HEK293 (cell line): ENCODE data around the gene FAM110A.
A peak's percentile ranks its signal among the peaks of the same experiment; 100 is the strongest.

Experiments
- CTCF ChIA-PET: fragments of 350-600 bp; formaldehyde crosslinking; extraction: SDS; loops from one replicate; lab custom pipeline; 2021; ENCODE audit warnings: antibody characterized with exemption; lab: Yijun Ruan, JAX
- POLR2A ChIA-PET: fragments of 300-600 bp; formaldehyde crosslinking; extraction: SDS; loops from one replicate; lab custom pipeline; 2020; ENCODE audit warnings: antibody characterized with exemption, inconsistent platforms; lab: Yijun Ruan, JAX
- H3K27ac ChIP-seq: fragments of 200-500 bp; sonication (Bioruptor generic); 2 replicates; pipeline ENCODE4 v1.5.1; 2014; ENCODE audit warnings: low read depth, low read length, control low read depth, inconsistent platforms; ENCODE audit errors: extremely low read depth
- H3K36me3 ChIP-seq, 2 experiments: fragments of 200-500 bp in 1 of 2; sonication (Bioruptor generic) in 1 of 2; 1 replicate in 1 of 2; 2 replicates in 1 of 2; pipeline ENCODE4 v1.5.1; 2014 to 2017; ENCODE audit warnings: inconsistent platforms in 2 of 2, low read length in 2 of 2; ENCODE audit not compliant: control insufficient read depth in 2 of 2, insufficient read depth in 1 of 2
- H3K4me1 ChIP-seq: fragments of 200-500 bp; sonication (Bioruptor generic); 2 replicates; pipeline ENCODE4 v1.5.1; 2014; ENCODE audit warnings: mild to moderate bottlenecking, low read length, inconsistent platforms; ENCODE audit not compliant: control insufficient read depth, insufficient read depth
- H3K4me3 ChIP-seq: 2 replicates; pipeline ENCODE4 v1.5.1; 2011; ENCODE audit warnings: low read depth, mild to moderate bottlenecking, control low read depth, low read length, moderate library complexity
- H3K9me3 ChIP-seq: fragments of 200-500 bp; sonication (Bioruptor generic); 2 replicates; pipeline ENCODE4 v1.5.1; 2014; ENCODE audit warnings: low read depth, low read length, inconsistent platforms; ENCODE audit not compliant: control insufficient read depth, insufficient read depth
- ATF2 ChIP-seq: fragments of 450-650 bp; formaldehyde crosslinking; IDR thresholded peaks from 2 replicates; pipeline ENCODE4 v1.5.1; 2016; ENCODE audit warnings: missing biosample characterization, missing genetic modification characterization, low read depth
- EGR2 ChIP-seq: fragments of 450-650 bp; formaldehyde crosslinking; IDR thresholded peaks from 2 replicates; pipeline ENCODE4 v1.5.1; 2016; ENCODE audit warnings: low read depth, missing biosample characterization, missing genetic modification characterization
- GLI4 ChIP-seq: fragments of 450-650 bp; formaldehyde crosslinking; IDR thresholded peaks from 2 replicates; pipeline ENCODE4 v1.5.1; 2016; ENCODE audit warnings: missing biosample characterization, missing genetic modification characterization
- IKZF3 ChIP-seq: fragments of 450-650 bp; IDR thresholded peaks from 2 replicates; pipeline ENCODE4 v1.5.0; 2018; ENCODE audit warnings: missing biosample characterization, mild to moderate bottlenecking, missing genetic modification characterization, moderate library complexity
- MZF1 ChIP-seq: fragments of 450-650 bp; formaldehyde crosslinking; IDR thresholded peaks from 2 replicates; pipeline ENCODE4 v1.5.1; 2017; ENCODE audit warnings: missing biosample characterization, missing genetic modification characterization, borderline replicate concordance
- TCF7L2 ChIP-seq: IDR thresholded peaks from 2 replicates; pipeline ENCODE4 v1.6.1; 2011; ENCODE audit warnings: low read depth, mild to moderate bottlenecking, inconsistent platforms, low read length, moderate library complexity, borderline replicate concordance
- ZBTB20 ChIP-seq: fragments of 450-650 bp; formaldehyde crosslinking; IDR thresholded peaks from 2 replicates; pipeline ENCODE4 v1.5.1; 2016; ENCODE audit warnings: missing biosample characterization, missing genetic modification characterization
- ZBTB44 ChIP-seq: fragments of 450-650 bp; IDR thresholded peaks from 2 replicates; pipeline ENCODE4 v1.5.1; 2018; ENCODE audit warnings: missing biosample characterization, mild to moderate bottlenecking, missing genetic modification characterization
- ZBTB48 ChIP-seq: fragments of 450-650 bp; formaldehyde crosslinking; IDR thresholded peaks from 2 replicates; pipeline ENCODE4 v1.5.1; 2016; ENCODE audit warnings: missing biosample characterization, missing genetic modification characterization
- ZFP37 ChIP-seq: fragments of 450-650 bp; formaldehyde crosslinking; IDR thresholded peaks from 2 replicates; pipeline ENCODE4 v1.5.1; 2016; ENCODE audit warnings: missing biosample characterization, missing genetic modification characterization
- ZNF114 ChIP-seq: fragments of 450-650 bp; formaldehyde crosslinking; IDR thresholded peaks from 2 replicates; pipeline ENCODE4 v1.5.0; 2017; ENCODE audit warnings: missing biosample characterization, missing genetic modification characterization
- ZNF138 ChIP-seq: fragments of 450-650 bp; formaldehyde crosslinking; IDR thresholded peaks from 2 replicates; pipeline ENCODE4 v1.5.1; 2016; ENCODE audit warnings: missing biosample characterization, missing genetic modification characterization, borderline replicate concordance
- ZNF223 ChIP-seq: fragments of 450-650 bp; formaldehyde crosslinking; IDR thresholded peaks from 2 replicates; pipeline ENCODE4 v1.5.1; 2016; ENCODE audit warnings: missing biosample characterization, missing genetic modification characterization
- ZNF366 ChIP-seq: fragments of 450-650 bp; formaldehyde crosslinking; conservative IDR thresholded peaks from 2 replicates; pipeline ENCODE4 v1.5.1; 2016; ENCODE audit warnings: missing biosample characterization, missing genetic modification characterization
- ZNF433 ChIP-seq: fragments of 450-650 bp; formaldehyde crosslinking; IDR thresholded peaks from 2 replicates; pipeline ENCODE4 v1.5.1; 2016; ENCODE audit warnings: missing biosample characterization, missing genetic modification characterization, low read depth
- ZNF488 ChIP-seq: fragments of 450-650 bp; formaldehyde crosslinking; IDR thresholded peaks from 2 replicates; pipeline ENCODE4 v1.5.1; 2016; ENCODE audit warnings: missing biosample characterization, missing genetic modification characterization
- ZNF585B ChIP-seq: fragments of 450-650 bp; formaldehyde crosslinking; IDR thresholded peaks from 2 replicates; pipeline ENCODE4 v1.5.1; 2016; ENCODE audit warnings: missing biosample characterization, missing genetic modification characterization
- ZNF792 ChIP-seq: fragments of 450-650 bp; formaldehyde crosslinking; IDR thresholded peaks from 2 replicates; pipeline ENCODE4 v1.5.1; 2016; ENCODE audit warnings: missing biosample characterization, missing genetic modification characterization
- TF ChIP-seq, protein P1 (sequence below): fragments of 450-650 bp; formaldehyde crosslinking; IDR thresholded peaks from 2 replicates; pipeline ENCODE4 v1.5.1; 2016; ENCODE audit warnings: missing biosample characterization, missing genetic modification characterization

Gene FAM110A

GRCh38 chr20:831956-832355 is 1.6 kb upstream of the FAM110A start:
- ChIA-PET CTCF (interaction anchor here (0.6 to 3.5 kb wide), 4 partner anchors 13 to 355 kb away, joined by 3 to 21 read pairs (median 7); no protein-coding TSS in a partner anchor), POLR2A (no interaction called here)

GRCh38 chr20:833121-833449 is 430 bp upstream of the FAM110A start:
- TF ChIP-seq ZNF223 (tag by site-specific recombination) (no peak), ZBTB20 (peak; percentile 36; the same call in 1 of the 2 replicates)
- TF ChIP-seq, protein P1, sequence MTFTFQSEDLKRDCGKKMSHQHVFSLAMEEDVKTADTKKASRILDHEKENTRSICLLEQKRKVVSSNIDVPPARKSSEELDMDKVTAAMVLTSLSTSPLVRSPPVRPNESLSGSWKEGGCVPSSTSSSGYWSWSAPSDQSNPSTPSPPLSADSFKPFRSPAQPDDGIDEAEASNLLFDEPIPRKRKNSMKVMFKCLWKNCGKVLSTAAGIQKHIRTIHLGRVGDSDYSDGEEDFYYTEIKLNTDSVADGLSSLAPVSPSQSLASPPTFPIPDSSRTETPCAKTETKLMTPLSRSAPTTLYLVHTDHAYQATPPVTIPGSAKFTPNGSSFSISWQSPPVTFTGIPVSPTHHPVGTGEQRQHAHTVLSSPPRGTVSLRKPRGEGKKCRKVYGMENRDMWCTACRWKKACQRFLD (tag by site-specific recombination), result no peak
- ChIA-PET POLR2A (interaction anchor here (0.8 to 1.9 kb wide), 5 partner anchors 9 to 433 kb away, joined by 3 to 13 read pairs (median 4); partner anchors contain the start of gene SNPH), CTCF (interaction anchor here (0.6 to 3.5 kb wide), 7 partner anchors 14 to 1692 kb away, joined by 3 to 21 read pairs (median 4); no protein-coding TSS in a partner anchor)

More at GRCh38 chr20:831956-832355, 1.6 kb upstream of the FAM110A start:
- H3K9me3 ChIP-seq, result no peaks in the 10 kb centered on the region
- H3K27ac ChIP-seq, result no peak overlapping the region
- no peaks in the 10 kb centered on the region for H3K36me3 ChIP-seq
- no peak overlapping the region for H3K4me3 ChIP-seq
- H3K4me1 ChIP-seq, result peaks cover 3% of the 10 kb centered on the region; the same call in 1 of the 2 replicates
- no peak for TF ChIP-seq ZNF223 (tag by site-specific recombination)
- no peak for TF ChIP-seq ZNF138
- no peak for TF ChIP-seq ZNF585B (tag by site-specific recombination)
- TF ChIP-seq ZBTB44 (tag by site-specific recombination), result no peak
- no peak for TF ChIP-seq ZNF488
- TF ChIP-seq ZNF114 (tag by site-specific recombination), result no peak
- TF ChIP-seq MZF1 (tag by site-specific recombination), result no peak
- TF ChIP-seq ZNF366 (tag by site-specific recombination), result no peak
- no peak for TF ChIP-seq TCF7L2
- no peak for TF ChIP-seq ZFP37 (tag by site-specific recombination)
- TF ChIP-seq ZNF433 (tag by site-specific recombination), result no peak
- no peak for TF ChIP-seq ZNF792
- TF ChIP-seq EGR2 (tag by site-specific recombination), result no peak
- TF ChIP-seq ATF2 (tag by site-specific recombination), result no peak

GRCh38 chr20:834151-834746 is 734 bp downstream of the FAM110A start:
- 0 out of 2 replicates have a peak, but pooled peaks have one; percentile 14 for TF ChIP-seq IKZF3 (tag by site-specific recombination)
- TF ChIP-seq ZBTB48 (tag by site-specific recombination), result peak; percentile 43; the same call in 1 of the 2 replicates
- no peak for TF ChIP-seq GLI4 (tag by site-specific recombination)
- Histone ChIP-seq H3K9me3 (no peaks in the 10 kb centered on the region), H3K36me3 (no peaks in the 10 kb centered on the region), H3K4me3 (peak overlapping the region; percentile 76), H3K4me1 (peaks cover 3% of the 10 kb centered on the region; the same call in 1 of the 2 replicates), H3K27ac (peak overlapping the region; percentile 68; the same call in 1 of the 2 replicates)
- CTCF ChIA-PET, result interaction anchor here (0.9 to 3.5 kb wide), 4 partner anchors 15 to 272 kb away, joined by 4 to 21 read pairs (median 8); no protein-coding TSS in a partner anchor
- POLR2A ChIA-PET, result interaction anchor here (1.2 to 1.9 kb wide), 3 partner anchors 10 to 14 kb away, joined by 3 to 13 read pairs (median 5); no protein-coding TSS in a partner anchor

More at GRCh38 chr20:833121-833449, 430 bp upstream of the FAM110A start:
- no peaks in the 10 kb centered on the region for H3K9me3 ChIP-seq
- H3K27ac ChIP-seq, result no peak overlapping the region; the same call in 1 of the 2 replicates
- H3K4me1 ChIP-seq, result peaks cover 3% of the 10 kb centered on the region; the same call in 1 of the 2 replicates
- no peaks in the 10 kb centered on the region for H3K36me3 ChIP-seq
- H3K4me3 ChIP-seq, result peak overlapping the region; percentile 3
